SK-N-SH (cell line): Measurements from ENCODE around the gene VGLL4. TPM values are rescaled to one million over a fixed set of nuclear protein-coding genes. Genes with fewer than 3 reads are reported as not detected.

Experiments used
- CTCF ChIA-PET: fragments of 300-600, 350-600 bp; formaldehyde crosslinking; extraction: SDS; loops from one replicate; lab custom pipeline; 2021; lab: Yijun Ruan, JAX
- POLR2A ChIA-PET: fragments of 350-600 bp; sonication (Branson Sonifier 250); formaldehyde crosslinking; extraction: SDS; loops from one replicate; lab custom pipeline; 2020; ENCODE audit warnings: antibody characterized with exemption, inconsistent platforms; lab: Yijun Ruan, JAX
- DNase-seq: peaks from one replicate; pipeline ENCODE4 v3.0.0; 2012
- H2AFZ ChIP-seq: fragments of 200-600 bp; sonication (generic); 2 replicates; pipeline ENCODE4 v1.8.1; 2016; ENCODE audit warnings: antibody characterized with exemption, mild to moderate bottlenecking, low read depth
- H3F3A ChIP-seq: fragments of 200-600 bp; sonication (generic); replicated peaks from 2 replicates; pipeline ENCODE3; 2016; ENCODE audit warnings: antibody characterized with exemption, mild to moderate bottlenecking; ENCODE audit not compliant: insufficient read depth
- H3K27ac ChIP-seq, 2 experiments: fragments of 200-500 bp in 1 of 2; fragments of 200-600 bp in 1 of 2; sonication (Bioruptor generic) in 1 of 2; sonication (generic), shearing (Covaris generic) in 1 of 2; 2 replicates each; pipeline versions ENCODE4 v1.5.1 to v1.6.1; 2014 to 2016; ENCODE audit warnings: low read depth in 2 of 2, inconsistent platforms in 1 of 2, low read length in 1 of 2, mild to moderate bottlenecking in 1 of 2, mixed read lengths in 1 of 2
- H3K27me3 ChIP-seq: fragments of 200-600 bp; sonication (generic), shearing (Covaris generic); 2 replicates; pipeline ENCODE4 v1.6.1; 2016; ENCODE audit warnings: mixed run types; ENCODE audit not compliant: insufficient read depth
- H3K36me3 ChIP-seq, 2 experiments: fragments of 200-500 bp in 1 of 2; fragments of 200-600 bp in 1 of 2; sonication (Bioruptor generic) in 1 of 2; sonication (generic) in 1 of 2; replicated peaks in 1 of 2; 2 replicates each; pipeline versions ENCODE3 to v1.5.1; 2014 to 2016; ENCODE audit warnings: low read length in 1 of 2, mild to moderate bottlenecking in 1 of 2; ENCODE audit not compliant: insufficient read depth in 2 of 2, control insufficient read depth in 1 of 2
- H3K4me1 ChIP-seq, 2 experiments: fragments of 200-500 bp in 1 of 2; fragments of 200-600 bp in 1 of 2; sonication (Bioruptor generic) in 1 of 2; sonication (generic), shearing (Covaris generic) in 1 of 2; 2 replicates each; pipeline versions ENCODE4 v1.5.1 to v1.6.1; 2014 to 2016; ENCODE audit warnings: low read depth in 1 of 2, low read length in 1 of 2, mixed run types in 1 of 2; ENCODE audit not compliant: insufficient read depth in 2 of 2, control insufficient read depth in 1 of 2
- H3K4me2 ChIP-seq: fragments of 200-600 bp; sonication (generic), shearing (Covaris generic); 2 replicates; pipeline ENCODE4 v1.6.1; 2017; ENCODE audit warnings: mixed run types
- H3K4me3 ChIP-seq, 2 experiments: fragments of 200-500 bp in 1 of 2; fragments of 200-600 bp in 1 of 2; sonication (Bioruptor generic) in 1 of 2; sonication (generic), shearing (Covaris generic) in 1 of 2; 2 replicates each; pipeline versions ENCODE4 v1.5.1 to v1.8.1; 2014 to 2016; ENCODE audit warnings: low read depth in 2 of 2, inconsistent platforms in 1 of 2, low read length in 1 of 2, mild to moderate bottlenecking in 1 of 2, mixed read lengths in 1 of 2, moderate library complexity in 1 of 2
- H3K79me2 ChIP-seq: fragments of 200-600 bp; sonication (generic); 2 replicates; pipeline ENCODE4 v1.8.1; 2017; ENCODE audit warnings: mild to moderate bottlenecking; ENCODE audit not compliant: insufficient read depth
- H3K9ac ChIP-seq: fragments of 200-600 bp; sonication (generic); 2 replicates; pipeline ENCODE4 v1.6.1; 2017; ENCODE audit warnings: mixed run types
- H3K9me2 ChIP-seq: fragments of 200-600 bp; sonication (generic); 2 replicates; pipeline ENCODE4 v1.6.1; 2017; ENCODE audit warnings: mixed run types
- H3K9me3 ChIP-seq: fragments of 200-600 bp; sonication (generic); 2 replicates; pipeline ENCODE4 v1.6.1; 2017; ENCODE audit warnings: mixed run types, mild to moderate bottlenecking, moderate library complexity
- H4K20me1 ChIP-seq: fragments of 200-600 bp; sonication (generic); 2 replicates; pipeline ENCODE4 v1.6.1; 2017; ENCODE audit warnings: mild to moderate bottlenecking, mixed run types; ENCODE audit not compliant: insufficient read depth
- CHD2 ChIP-seq: fragments of 150-350 bp; IDR thresholded peaks from 2 replicates; pipeline ENCODE4 v1.6.1; 2018; ENCODE audit warnings: low read length; ENCODE audit not compliant: partially characterized antibody
- ELF1 ChIP-seq: IDR thresholded peaks from 2 replicates; pipeline ENCODE4 v1.4.0; 2012
- FOSL2 ChIP-seq: IDR thresholded peaks from 2 replicates; pipeline ENCODE4 v1.4.0; 2012; ENCODE audit warnings: low read depth, mild to moderate bottlenecking, moderate library complexity, borderline replicate concordance
- FOXJ3 ChIP-seq: sonication (generic); formaldehyde crosslinking; IDR thresholded peaks from 2 replicates; pipeline ENCODE4 v1.5.1; 2020; ENCODE audit warnings: mild to moderate bottlenecking, missing genetic modification reagents
- FOXM1 ChIP-seq: IDR thresholded peaks from 2 replicates; pipeline ENCODE4 v1.4.0; 2012; ENCODE audit warnings: low read depth, mild to moderate bottlenecking
- GATA2 ChIP-seq: sonication (generic); formaldehyde crosslinking; IDR thresholded peaks from 2 replicates; pipeline ENCODE4 v1.5.0; 2020; ENCODE audit warnings: mild to moderate bottlenecking, missing genetic modification reagents
- JUND ChIP-seq: IDR thresholded peaks from 2 replicates; pipeline ENCODE4 v1.4.0; 2012
- MAX ChIP-seq: IDR thresholded peaks from 2 replicates; pipeline ENCODE4 v1.4.0; 2012; ENCODE audit warnings: low read depth
- MXI1 ChIP-seq: IDR thresholded peaks from 2 replicates; pipeline ENCODE4 v1.6.1; 2012; ENCODE audit warnings: mild to moderate bottlenecking, low read depth, low read length, improper control_type of control experiment
- NFIC ChIP-seq: IDR thresholded peaks from 2 replicates; pipeline ENCODE4 v1.4.0; 2012; ENCODE audit warnings: borderline replicate concordance
- PBX3 ChIP-seq: IDR thresholded peaks from 2 replicates; pipeline ENCODE4; 2012
- RAD21 ChIP-seq: IDR thresholded peaks from 2 replicates; pipeline ENCODE4 v1.6.1; 2012; ENCODE audit warnings: mild to moderate bottlenecking, low read length
- RCOR1 ChIP-seq: fragments of 150-350 bp; IDR thresholded peaks from 2 replicates; pipeline ENCODE4 v1.6.1; 2017; ENCODE audit warnings: antibody characterized with exemption, low read length
- RFX5 ChIP-seq: IDR thresholded peaks from 2 replicates; pipeline ENCODE4 v1.6.1; 2012; ENCODE audit warnings: mild to moderate bottlenecking, improper control_type of control experiment, low read length
- SIN3A ChIP-seq: IDR thresholded peaks from 2 replicates; pipeline ENCODE4 v1.6.1; 2012; ENCODE audit warnings: low read depth, mild to moderate bottlenecking, low read length, moderate library complexity, borderline replicate concordance
- SMC3 ChIP-seq: IDR thresholded peaks from 2 replicates; pipeline ENCODE4 v1.6.1; 2012; ENCODE audit warnings: low read depth, low read length, improper control_type of control experiment
- TEAD4 ChIP-seq: IDR thresholded peaks from 2 replicates; pipeline ENCODE4 v1.4.0; 2012; ENCODE audit warnings: mild to moderate bottlenecking, borderline replicate concordance; ENCODE audit not compliant: insufficient read depth
- WGBS: methylation state at CpG from one replicate; pipeline ENCODE4 v1.1.6; 2017; ENCODE audit warnings: low lambda C conversion rate; 5-methylcytosine and 5-hydroxymethylcytosine counted together
- polyA plus RNA-seq, 3 experiments: library from polyadenylated mRNA; depleted of rRNA; stranded (reverse); fragments of >200 nt; gene quantifications; 2 replicates each; pipeline ENCODE4 v1.2.3, GENCODE V29; 2012
- TF ChIP-seq, protein P1 (sequence below): fragments of 200-600 bp; sonication (generic); IDR thresholded peaks from 2 replicates; pipeline ENCODE4 v1.6.1; 2017; ENCODE audit warnings: antibody characterized with exemption, mild to moderate bottlenecking, moderate library complexity
- TF ChIP-seq, protein P2 (sequence below): fragments of 150-350 bp; IDR thresholded peaks from 2 replicates; pipeline ENCODE4 v1.6.1; 2017; ENCODE audit warnings: antibody characterized with exemption, low read length, low read depth, borderline replicate concordance
- TF ChIP-seq, protein P3 (sequence below): IDR thresholded peaks from 2 replicates; pipeline ENCODE4 v1.6.1; 2012; ENCODE audit warnings: mild to moderate bottlenecking, low read depth, low read length, moderate library complexity

The VGLL4 gene
- polyA plus RNA-seq, 1 of the 3 experiments (the other 2 are of a cell fraction): 48.9 TPM

DNA sequence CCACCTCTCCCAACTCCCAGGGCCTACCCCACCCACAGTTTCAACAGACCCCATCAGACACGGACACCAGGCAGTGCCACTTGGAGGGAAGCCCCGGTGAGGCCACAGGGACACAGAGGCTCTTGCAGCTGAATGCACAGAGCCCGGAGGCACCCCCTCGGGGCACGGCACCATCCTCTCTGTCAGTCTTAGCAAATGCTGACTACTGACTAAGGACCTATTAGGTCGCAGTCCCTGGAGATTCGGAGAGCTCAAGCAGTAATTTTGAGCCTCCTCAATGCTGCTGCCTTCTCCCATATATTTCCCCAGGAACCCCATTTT is 79.9 kb downstream of the VGLL4 start:
- Histone ChIP-seq H3F3A (peaks cover 19% of the 10 kb centered on the region), H3K36me3 (peaks cover 15 to 47% of the 10 kb centered on the region in 2 experiments), H4K20me1 (peaks cover 65% of the 10 kb centered on the region), H3K9me3 (no peaks in the 10 kb centered on the region), H3K79me2 (peaks cover 92% of the 10 kb centered on the region), H3K4me1 (peaks cover 7 to 44% of the 10 kb centered on the region in 2 experiments; a peak in 3 of 4 replicates), H3K4me3 (no peak overlapping the region), H3K9me2 (no peaks in the 10 kb centered on the region), H3K4me2 (no peak overlapping the region), H3K27me3 (no peaks in the 10 kb centered on the region), H2AFZ (no peak overlapping the region), H3K27ac (no peak overlapping the region), H3K9ac (no peak overlapping the region)
- ChIA-PET CTCF (interaction anchor here (1.1 kb wide), 1 partner anchor 11 kb away, joined by 3 read pairs; no protein-coding TSS in a partner anchor), POLR2A (interaction anchor here (1.0 kb wide), 1 partner anchor 75 kb away, joined by 3 read pairs; no protein-coding TSS in a partner anchor)
- 100% methylated on average over 5 of the region's 7 CpGs for WGBS
- no peak for DNase-seq
- TF ChIP-seq, protein P1, sequence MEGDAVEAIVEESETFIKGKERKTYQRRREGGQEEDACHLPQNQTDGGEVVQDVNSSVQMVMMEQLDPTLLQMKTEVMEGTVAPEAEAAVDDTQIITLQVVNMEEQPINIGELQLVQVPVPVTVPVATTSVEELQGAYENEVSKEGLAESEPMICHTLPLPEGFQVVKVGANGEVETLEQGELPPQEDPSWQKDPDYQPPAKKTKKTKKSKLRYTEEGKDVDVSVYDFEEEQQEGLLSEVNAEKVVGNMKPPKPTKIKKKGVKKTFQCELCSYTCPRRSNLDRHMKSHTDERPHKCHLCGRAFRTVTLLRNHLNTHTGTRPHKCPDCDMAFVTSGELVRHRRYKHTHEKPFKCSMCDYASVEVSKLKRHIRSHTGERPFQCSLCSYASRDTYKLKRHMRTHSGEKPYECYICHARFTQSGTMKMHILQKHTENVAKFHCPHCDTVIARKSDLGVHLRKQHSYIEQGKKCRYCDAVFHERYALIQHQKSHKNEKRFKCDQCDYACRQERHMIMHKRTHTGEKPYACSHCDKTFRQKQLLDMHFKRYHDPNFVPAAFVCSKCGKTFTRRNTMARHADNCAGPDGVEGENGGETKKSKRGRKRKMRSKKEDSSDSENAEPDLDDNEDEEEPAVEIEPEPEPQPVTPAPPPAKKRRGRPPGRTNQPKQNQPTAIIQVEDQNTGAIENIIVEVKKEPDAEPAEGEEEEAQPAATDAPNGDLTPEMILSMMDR: no peak
- TF ChIP-seq TEAD4 (no peak), ELF1 (no peak)

DNA sequence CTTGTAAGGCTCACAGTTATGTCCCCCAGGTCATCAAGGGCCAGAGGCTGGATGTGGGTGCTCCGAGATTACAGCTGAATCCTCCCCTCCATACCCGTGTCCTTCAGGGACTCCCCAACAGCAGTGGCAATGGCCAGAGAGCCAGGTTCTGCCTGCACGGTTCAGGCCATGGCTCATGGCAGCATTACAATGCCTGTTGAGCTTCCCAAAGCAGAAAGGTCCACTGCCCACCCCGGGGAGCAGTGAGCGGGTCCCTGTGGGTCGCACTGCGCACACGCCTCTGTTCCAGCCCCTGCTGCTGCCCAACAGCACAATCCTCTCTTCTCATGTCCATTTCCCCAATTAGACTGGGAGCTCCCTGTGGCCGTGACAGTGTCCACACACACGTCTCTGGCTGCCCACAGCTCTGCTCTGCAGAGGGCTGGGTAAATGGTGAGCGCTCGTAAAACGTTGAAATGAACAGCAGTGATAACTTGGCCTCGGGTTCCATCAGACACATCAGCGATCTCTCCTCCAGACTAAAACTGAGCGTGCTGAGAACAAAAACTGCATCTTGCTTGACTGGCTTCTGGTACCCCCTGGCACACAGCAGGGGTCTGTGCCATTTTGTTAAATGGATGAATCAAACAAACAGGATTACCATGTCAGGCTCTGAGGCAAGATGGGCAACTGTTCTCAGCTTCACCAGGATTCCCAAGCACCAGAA is 80.4 kb downstream of the VGLL4 start:
- Histone ChIP-seq H3K9me2 (no peaks in the 10 kb centered on the region), H3K27me3 (no peaks in the 10 kb centered on the region), H3K4me3 (no peak overlapping the region), H3K79me2 (peaks cover 94% of the 10 kb centered on the region), H3K9ac (no peak overlapping the region), H3K4me2 (no peak overlapping the region), H4K20me1 (peaks cover 70% of the 10 kb centered on the region), H3K9me3 (no peaks in the 10 kb centered on the region), H3K4me1 (peaks cover 9 to 47% of the 10 kb centered on the region in 2 experiments; a peak in 3 of 4 replicates), H2AFZ (no peak overlapping the region), H3K36me3 (peaks cover 18 to 47% of the 10 kb centered on the region in 2 experiments), H3K27ac (peak overlapping the region in 1 of 2 experiments; percentile 36; a peak in 1 of 4 replicates), H3F3A (peaks cover 15% of the 10 kb centered on the region)
- POLR2A ChIA-PET: interaction anchor here (1.0 kb wide), 1 partner anchor 75 kb away, joined by 3 read pairs; no protein-coding TSS in a partner anchor
- DNase-seq: no peak
- CTCF ChIA-PET: interaction anchor here (0.5 to 1.1 kb wide), 3 partner anchors 11 to 506 kb away, joined by 3 read pairs; no protein-coding TSS in a partner anchor
- 90% methylated on average over 10 of the region's 16 CpGs for WGBS
- no peak for TF ChIP-seq MAX
- TF ChIP-seq JUND: no peak
- TF ChIP-seq, protein P2, sequence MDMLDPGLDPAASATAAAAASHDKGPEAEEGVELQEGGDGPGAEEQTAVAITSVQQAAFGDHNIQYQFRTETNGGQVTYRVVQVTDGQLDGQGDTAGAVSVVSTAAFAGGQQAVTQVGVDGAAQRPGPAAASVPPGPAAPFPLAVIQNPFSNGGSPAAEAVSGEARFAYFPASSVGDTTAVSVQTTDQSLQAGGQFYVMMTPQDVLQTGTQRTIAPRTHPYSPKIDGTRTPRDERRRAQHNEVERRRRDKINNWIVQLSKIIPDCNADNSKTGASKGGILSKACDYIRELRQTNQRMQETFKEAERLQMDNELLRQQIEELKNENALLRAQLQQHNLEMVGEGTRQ: no peak
- TF ChIP-seq RFX5: no peak
- TF ChIP-seq RCOR1: no peak
- TF ChIP-seq MXI1: no peak
- TF ChIP-seq GATA2: no peak
- TF ChIP-seq, protein P3, sequence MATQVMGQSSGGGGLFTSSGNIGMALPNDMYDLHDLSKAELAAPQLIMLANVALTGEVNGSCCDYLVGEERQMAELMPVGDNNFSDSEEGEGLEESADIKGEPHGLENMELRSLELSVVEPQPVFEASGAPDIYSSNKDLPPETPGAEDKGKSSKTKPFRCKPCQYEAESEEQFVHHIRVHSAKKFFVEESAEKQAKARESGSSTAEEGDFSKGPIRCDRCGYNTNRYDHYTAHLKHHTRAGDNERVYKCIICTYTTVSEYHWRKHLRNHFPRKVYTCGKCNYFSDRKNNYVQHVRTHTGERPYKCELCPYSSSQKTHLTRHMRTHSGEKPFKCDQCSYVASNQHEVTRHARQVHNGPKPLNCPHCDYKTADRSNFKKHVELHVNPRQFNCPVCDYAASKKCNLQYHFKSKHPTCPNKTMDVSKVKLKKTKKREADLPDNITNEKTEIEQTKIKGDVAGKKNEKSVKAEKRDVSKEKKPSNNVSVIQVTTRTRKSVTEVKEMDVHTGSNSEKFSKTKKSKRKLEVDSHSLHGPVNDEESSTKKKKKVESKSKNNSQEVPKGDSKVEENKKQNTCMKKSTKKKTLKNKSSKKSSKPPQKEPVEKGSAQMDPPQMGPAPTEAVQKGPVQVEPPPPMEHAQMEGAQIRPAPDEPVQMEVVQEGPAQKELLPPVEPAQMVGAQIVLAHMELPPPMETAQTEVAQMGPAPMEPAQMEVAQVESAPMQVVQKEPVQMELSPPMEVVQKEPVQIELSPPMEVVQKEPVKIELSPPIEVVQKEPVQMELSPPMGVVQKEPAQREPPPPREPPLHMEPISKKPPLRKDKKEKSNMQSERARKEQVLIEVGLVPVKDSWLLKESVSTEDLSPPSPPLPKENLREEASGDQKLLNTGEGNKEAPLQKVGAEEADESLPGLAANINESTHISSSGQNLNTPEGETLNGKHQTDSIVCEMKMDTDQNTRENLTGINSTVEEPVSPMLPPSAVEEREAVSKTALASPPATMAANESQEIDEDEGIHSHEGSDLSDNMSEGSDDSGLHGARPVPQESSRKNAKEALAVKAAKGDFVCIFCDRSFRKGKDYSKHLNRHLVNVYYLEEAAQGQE: no peak
- no peak for TF ChIP-seq CHD2
- TF ChIP-seq FOSL2: no peak
- no peak for TF ChIP-seq FOXJ3 (CRISPR knock-in tag)
- no peak for TF ChIP-seq NFIC
- TF ChIP-seq PBX3: no peak
- no peak for TF ChIP-seq SMC3
- no peak for TF ChIP-seq FOXM1
- TF ChIP-seq TEAD4: no peak
- no peak for TF ChIP-seq ELF1
- no peak for TF ChIP-seq SIN3A
- no peak for TF ChIP-seq RAD21
